Body of pancreas (tissue), 4 donors: Measurements from ENCODE around the gene TMEM218. TPM values are rescaled to one million over a fixed set of nuclear protein-coding genes. Genes with fewer than 3 reads are reported as not detected.

Source experiments
- ATAC-seq: fragments of 150-250 bp; one replicate; pipeline ENCODE4 v1.9.1; 2016
- DNase-seq, 4 donors: peaks; one replicate each; pipeline ENCODE4 v3.0.0-alpha.2; 2019
- H3K27ac ChIP-seq, 4 donors: fragments of 200-600 bp; sonication (generic); 1 replicate in 3 of 4; 2 replicates in 1 of 4; pipeline versions ENCODE4 v1.5.1 to v1.6.1; 2016 to 2019; ENCODE audit warnings: mild to moderate bottlenecking in 1 of 4, mixed read lengths in 1 of 4, moderate library complexity in 1 of 4
- H3K27me3 ChIP-seq, 2 donors: fragments of 200-600 bp; sonication (generic); one replicate each; pipeline ENCODE4 v1.6.0; 2016; ENCODE audit warnings: mild to moderate bottlenecking in 1 of 2
- H3K36me3 ChIP-seq, 2 donors: fragments of 200-600 bp; sonication (generic); replicated peaks in 1 of 2; 2 replicates each; pipeline ENCODE4 v1.5.1; 2016; ENCODE audit warnings: low read depth in 2 of 2; ENCODE audit not compliant: insufficient read depth in 1 of 2
- H3K4me1 ChIP-seq: fragments of 200-600 bp; sonication (generic); one replicate; pipeline ENCODE4 v1.6.0; 2016
- H3K4me3 ChIP-seq, 2 donors: fragments of 200-600 bp; sonication (generic); 1 replicate in 1 of 2; 2 replicates in 1 of 2; pipeline ENCODE4 v1.5.1; 2016 to 2019
- H3K9me3 ChIP-seq, 3 donors: fragments of 200-600 bp; sonication (generic); 1 replicate in 2 of 3; 2 replicates in 1 of 3; pipeline ENCODE4 v1.5.1; 2016
- CTCF ChIP-seq, 7 experiments: fragments of 450-650 bp in 4 of 7; fragments of 200-600 bp in 3 of 7; sonication (generic) in 3 of 7; IDR thresholded peaks; one replicate each; pipeline ENCODE4 v1.5.1; 2016 to 2019; ENCODE audit warnings: antibody characterized with exemption in 7 of 7
- POLR2A ChIP-seq, 3 donors: fragments of 450-650 bp; IDR thresholded peaks; one replicate each; pipeline ENCODE4 v1.6.1; 2016; ENCODE audit warnings: antibody characterized with exemption in 3 of 3, mild to moderate bottlenecking in 2 of 3
- WGBS, 2 donors: methylation state at CpG; one replicate each; pipeline ENCODE4 v1.1.5; 2017; 5-methylcytosine and 5-hydroxymethylcytosine counted together
- intact Hi-C: fragments of 100-400 bp; cut with DNase I; formaldehyde crosslinking; loops from one replicate; pipeline ENCODE4 v1.15.1; 2023
- total RNA-seq, 2 donors: library from RNA; depleted of rRNA; stranded (reverse); fragments of >200 nt; gene quantifications; one replicate each; pipeline ENCODE4 v1.1.0, GENCODE V29; 2016

TMEM218 gene
- total RNA-seq, 2 donors from 2014 or later: 8.8 to 10.2 TPM

GRCh38 chr11:125075900-125076317 is 35.5 kb downstream of the TMEM218 start:
- Histone ChIP-seq H3K27me3 (no peaks in the 10 kb centered on the region), H3K4me3 (no peak overlapping the region), H3K36me3 (no peaks in the 10 kb centered on the region), H3K9me3 (no peaks in the 10 kb centered on the region), H3K27ac (no peak overlapping the region), H3K4me1 (peaks cover 1% of the 10 kb centered on the region)
- ATAC-seq: no peak
- WGBS, 2 donors: 79 to 82% methylated on average over 11 of the region's 11 CpGs
- DNase-seq: no peak
- TF ChIP-seq CTCF (IDR thresholded peaks at IDR 0.05) (no peak), POLR2A (IDR thresholded peaks at IDR 0.05) (no peak)
- intact Hi-C loops: no loop called here

GRCh38 chr11:125075242-125075625 is 36.2 kb downstream of the TMEM218 start:
- Histone ChIP-seq H3K9me3 (no peaks in the 10 kb centered on the region), H3K4me3 (no peak overlapping the region), H3K4me1 (peaks cover 6% of the 10 kb centered on the region), H3K27ac (no peak overlapping the region), H3K36me3 (no peaks in the 10 kb centered on the region), H3K27me3 (no peaks in the 10 kb centered on the region)
- intact Hi-C loops: no loop called here
- TF ChIP-seq CTCF (IDR thresholded peaks at IDR 0.05): no peak
- TF ChIP-seq POLR2A (IDR thresholded peaks at IDR 0.05): no peak
- WGBS, 2 donors: 72 to 77% methylated on average over 6 to 7 of the region's 7 CpGs
- no peak for ATAC-seq
- no peak for DNase-seq

- Histone ChIP-seq H3K27ac (no peak overlapping the region), H3K36me3 (no peaks in the 10 kb centered on the region), H3K4me1 (peaks cover 6% of the 10 kb centered on the region), H3K9me3 (no peaks in the 10 kb centered on the region), H3K27me3 (no peaks in the 10 kb centered on the region), H3K4me3 (no peak overlapping the region)
- TF ChIP-seq POLR2A (IDR thresholded peaks at IDR 0.05) (no peak), CTCF (IDR thresholded peaks at IDR 0.05) (no peak)
- no peak for DNase-seq
- ATAC-seq: no peak
- WGBS, 2 donors: 76 to 87% methylated on average over 7 to 11 of the region's 11 CpGs
- intact Hi-C loops: no loop called here
These were observed 36.8 kb downstream of the TMEM218 start for GRCh38 chr11:125074511-125075241.

GRCh38 chr11:125073616-125074483 is 37.6 kb downstream of the TMEM218 start:
- ATAC-seq: no peak
- H3K4me3 ChIP-seq: no peak overlapping the region
- DNase-seq: no peak
- H3K27ac ChIP-seq: no peak overlapping the region
- peaks cover 13% of the 10 kb centered on the region for H3K4me1 ChIP-seq
- H3K9me3 ChIP-seq: no peaks in the 10 kb centered on the region
- TF ChIP-seq CTCF (IDR thresholded peaks at IDR 0.05) (no peak), POLR2A (IDR thresholded peaks at IDR 0.05) (no peak)
- intact Hi-C loops: no loop called here
- WGBS, 2 donors: 78 to 80% methylated on average over 19 of the region's 19 CpGs
- H3K36me3 ChIP-seq: no peaks in the 10 kb centered on the region
- no peaks in the 10 kb centered on the region for H3K27me3 ChIP-seq
